HG03432 (cell line): Measurements from ENCODE around the gene C5orf47.

Experiments used
- ATAC-seq: cut with Tn5 transposase; IDR thresholded peaks from one replicate; pipeline ENCODE4 v1.9.1; 2021; ENCODE audit warnings: mild to moderate bottlenecking, moderate library complexity; ENCODE audit not compliant: unreplicated experiment

Gene C5orf47

GRCh38 chr5:173988554-173989431 is at the start of gene C5orf47:
Gene C5orf47, plus strand, starts transcription at chr5:173989170. Its CDS starts 94 bp downstream, at chr5:173989264.
- no peak for ATAC-seq

- ATAC-seq = no peak
These were observed 48.7 kb upstream of the C5orf47 start for GRCh38 chr5:173940269-173940668.

GRCh38 chr5:173941102-173941501 is 47.9 kb upstream of the C5orf47 start:
- ATAC-seq = no peak

- no peak for ATAC-seq
These were observed 47.1 kb upstream of the C5orf47 start for GRCh38 chr5:173941758-173942401.

GRCh38 chr5:173944511-173944910 is 44.5 kb upstream of the C5orf47 start:
- ATAC-seq = no peak

- no peak for ATAC-seq
These were observed 43.8 kb upstream of the C5orf47 start for GRCh38 chr5:173945160-173945559.

GRCh38 chr5:173946323-173946722 is 42.6 kb upstream of the C5orf47 start:
- no peak for ATAC-seq

- no peak for ATAC-seq
These were observed 38.1 kb upstream of the C5orf47 start for GRCh38 chr5:173950829-173951228.

- no peak for ATAC-seq
These were observed 35.4 kb upstream of the C5orf47 start for GRCh38 chr5:173953528-173954090.

GRCh38 chr5:173954671-173955521 is 34.1 kb upstream of the C5orf47 start:
- no peak for ATAC-seq

GRCh38 chr5:173960986-173961385 is 28.0 kb upstream of the C5orf47 start:
- ATAC-seq = no peak

- ATAC-seq = no peak
These were observed 27.6 kb upstream of the C5orf47 start for GRCh38 chr5:173961418-173961817.

- no peak for ATAC-seq
These were observed 26.5 kb upstream of the C5orf47 start for GRCh38 chr5:173962436-173962972.

- no peak for ATAC-seq
These were observed 25.7 kb upstream of the C5orf47 start for GRCh38 chr5:173963182-173963838.

GRCh38 chr5:173963867-173964441 is 25.0 kb upstream of the C5orf47 start:
- no peak for ATAC-seq

- no peak for ATAC-seq
These were observed 24.5 kb upstream of the C5orf47 start for GRCh38 chr5:173964506-173964905.

GRCh38 chr5:173967241-173967640 is 21.7 kb upstream of the C5orf47 start:
- ATAC-seq = no peak

- ATAC-seq = no peak
These were observed 20.7 kb upstream of the C5orf47 start for GRCh38 chr5:173968154-173968797.
